ENCODE results near the gene UGT2B10.
"Not testable (repeated sequence)": the region's sequence is repeated elsewhere in the genome, so short reads cannot be mapped to it uniquely, and the experiment has no call there.

The UGT2B10 gene

DNA sequence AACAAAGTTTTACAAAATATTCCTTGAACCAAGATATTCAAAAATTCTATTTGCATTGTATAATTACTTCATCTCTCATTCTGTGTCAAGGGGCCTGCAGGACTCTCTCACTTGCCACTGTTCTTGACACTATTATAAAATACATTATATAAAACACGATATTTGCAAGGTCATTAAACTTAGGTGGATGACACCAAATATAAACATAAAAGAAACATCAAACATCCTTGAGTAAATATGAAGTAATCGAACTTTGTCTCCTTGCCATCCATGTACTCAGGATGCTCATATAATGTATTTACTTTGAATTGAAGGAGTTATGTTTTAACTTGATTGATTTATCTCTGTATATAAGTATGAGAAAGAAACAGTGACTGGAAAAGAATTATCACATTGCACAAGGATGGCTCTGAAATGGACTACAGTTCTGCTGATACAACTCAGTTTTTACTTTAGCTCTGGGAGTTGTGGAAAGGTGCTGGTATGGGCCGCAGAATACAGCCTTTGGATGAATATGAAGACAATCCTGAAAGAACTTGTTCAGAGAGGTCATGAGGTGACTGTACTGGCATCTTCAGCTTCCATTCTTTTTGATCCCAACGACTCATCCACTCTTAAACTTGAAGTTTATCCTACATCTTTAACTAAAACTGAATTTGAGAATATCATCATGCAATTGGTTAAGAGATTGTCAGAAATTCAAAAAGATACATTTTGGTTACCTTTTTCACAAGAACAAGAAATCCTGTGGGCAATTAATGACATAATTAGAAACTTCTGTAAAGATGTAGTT lies at the start of gene UGT2B10:
Gene UGT2B10, plus strand, starts transcription at position 378 of the 793 bp plus-strand sequence. Its CDS starts 26 bp downstream, at position 404.
- DNase-seq: not testable (repeated sequence)

DNA sequence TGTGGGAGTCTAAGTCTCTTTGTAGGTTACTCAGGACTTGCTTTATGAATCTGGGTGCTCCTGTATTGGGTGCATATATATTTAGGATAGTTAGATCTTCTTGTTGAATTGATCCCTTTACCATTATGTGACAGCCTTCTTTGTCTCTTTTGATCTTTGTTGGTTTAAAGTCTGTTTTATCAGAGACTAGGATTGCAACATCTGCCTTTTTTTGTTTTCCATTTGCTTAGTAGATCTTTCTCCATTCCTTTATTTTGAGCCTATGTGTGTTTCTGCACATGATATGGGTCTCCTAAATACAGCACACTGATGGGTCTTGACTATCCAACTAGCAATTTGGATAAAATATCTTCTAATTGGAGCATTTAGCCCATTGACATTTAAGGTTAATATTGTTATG lies 44.0 kb upstream of the UGT2B10 start:
- DNase-seq: not testable (repeated sequence)

DNA sequence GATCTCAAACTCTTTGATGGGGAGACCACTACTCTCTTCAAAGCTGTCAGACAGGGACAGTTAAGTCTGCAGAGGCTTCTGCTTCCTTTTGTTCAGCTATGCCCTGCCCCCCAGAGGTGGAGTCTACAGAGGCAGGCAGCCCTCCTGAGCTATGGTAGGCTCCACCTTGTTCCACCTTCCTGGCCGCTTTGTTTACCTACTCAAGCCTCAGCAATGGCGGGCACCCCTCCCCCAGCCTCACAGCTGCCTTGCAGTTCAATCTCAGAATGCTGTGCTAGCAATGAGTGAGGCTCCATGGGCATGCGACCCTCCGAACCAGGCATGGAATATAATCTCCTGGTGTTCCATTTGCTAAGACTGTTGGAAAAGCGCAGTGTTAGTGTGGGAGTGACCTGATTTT lies 42.1 kb upstream of the UGT2B10 start:
- no peak for DNase-seq

DNA sequence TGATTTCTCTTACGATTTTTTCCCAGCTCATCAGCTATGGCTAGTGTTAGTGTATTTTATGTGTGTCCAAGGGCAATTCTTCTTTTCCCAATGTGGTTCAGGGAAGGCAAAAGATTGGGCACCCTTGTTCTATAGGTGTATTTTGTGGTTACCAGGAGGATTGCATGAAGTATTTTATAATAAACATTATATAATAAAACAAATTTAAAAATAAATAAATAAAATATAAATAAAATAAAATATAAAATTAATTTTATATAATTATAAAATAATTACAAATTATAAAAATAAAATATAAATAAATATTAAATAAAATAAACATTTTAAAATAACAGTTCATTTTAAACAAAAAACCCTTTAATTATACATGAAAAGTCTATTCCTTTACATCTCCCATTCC lies 35.6 kb upstream of the UGT2B10 start:
- DNase-seq: no peak

DNA sequence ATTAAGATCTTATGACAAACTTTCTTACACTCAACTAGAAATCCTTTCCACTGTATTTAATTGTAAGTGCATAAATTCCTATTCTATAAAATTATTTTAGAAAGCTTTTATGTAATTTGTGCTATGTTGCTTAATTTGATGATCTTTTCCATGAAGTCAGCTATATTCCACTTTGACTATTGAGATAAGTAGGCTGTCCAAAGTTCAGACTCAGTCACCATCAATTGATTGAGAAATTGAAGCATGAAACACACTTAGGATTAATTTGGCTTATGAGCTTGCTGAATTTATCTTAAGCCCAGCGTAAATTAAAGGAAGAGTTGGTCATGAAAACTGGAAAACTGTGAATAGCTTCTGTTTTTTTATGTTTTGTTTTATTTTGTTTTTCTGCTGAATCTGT lies 18.7 kb upstream of the UGT2B10 start:
- DNase-seq: no peak

DNA sequence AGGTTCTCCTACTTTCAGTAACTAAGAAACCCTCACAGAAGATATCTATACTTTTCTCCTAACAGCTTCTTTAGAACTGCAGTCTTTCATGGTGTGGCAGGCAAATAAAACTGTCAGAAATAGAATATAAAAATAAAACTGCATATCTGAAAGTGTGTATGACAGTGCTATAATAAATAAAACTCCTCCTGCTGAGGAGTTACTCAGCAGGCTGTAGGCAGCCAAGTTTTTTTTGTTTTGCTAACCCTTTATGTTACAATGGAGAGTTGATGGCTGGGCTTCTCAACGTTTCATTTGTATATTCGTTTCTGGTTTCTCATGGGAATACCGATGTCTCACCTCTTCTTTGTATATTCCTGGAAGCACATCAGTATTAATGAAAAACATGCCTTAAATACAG lies 18.2 kb upstream of the UGT2B10 start:
- no peak for DNase-seq

DNA sequence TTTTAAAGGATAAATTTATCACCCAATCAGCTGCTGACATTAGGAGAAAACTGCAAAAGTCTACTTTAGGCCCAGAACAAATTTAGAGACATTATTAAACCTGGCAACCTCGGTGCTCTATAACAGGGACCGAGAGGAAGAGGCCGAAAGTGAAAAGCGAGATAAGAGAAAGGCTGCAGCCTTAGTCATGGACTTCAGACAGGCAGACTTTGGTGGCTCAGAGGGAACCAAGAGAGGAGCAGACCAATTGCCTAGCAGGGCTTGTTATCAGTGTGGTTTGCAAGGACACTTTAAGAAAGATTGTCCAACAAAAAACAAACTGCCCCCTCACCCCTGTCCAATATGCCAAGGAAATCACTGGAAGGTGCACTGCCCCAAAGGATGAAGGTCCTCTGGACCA lies 12.8 kb upstream of the UGT2B10 start:
- no peak for DNase-seq

DNA sequence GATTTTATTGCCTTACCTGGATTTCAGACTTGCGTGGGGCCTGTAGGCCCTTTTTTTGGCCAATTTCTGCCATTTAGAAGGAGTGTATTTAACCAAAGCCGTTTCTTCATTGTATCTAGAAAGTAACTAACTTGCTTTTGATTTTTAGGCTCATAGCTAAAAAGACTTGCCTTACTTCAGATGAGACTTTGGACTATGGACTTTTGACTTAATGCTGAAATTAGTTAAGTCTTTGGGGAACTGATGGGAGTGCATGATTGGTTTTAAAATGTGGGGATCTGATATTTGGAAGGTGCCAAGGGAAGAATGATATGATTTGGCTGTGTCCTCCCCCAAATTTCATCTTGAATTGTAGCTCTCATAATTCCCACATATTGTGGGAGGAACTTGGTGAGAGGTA lies 7.7 kb upstream of the UGT2B10 start:
- DNase-seq: no peak

DNA sequence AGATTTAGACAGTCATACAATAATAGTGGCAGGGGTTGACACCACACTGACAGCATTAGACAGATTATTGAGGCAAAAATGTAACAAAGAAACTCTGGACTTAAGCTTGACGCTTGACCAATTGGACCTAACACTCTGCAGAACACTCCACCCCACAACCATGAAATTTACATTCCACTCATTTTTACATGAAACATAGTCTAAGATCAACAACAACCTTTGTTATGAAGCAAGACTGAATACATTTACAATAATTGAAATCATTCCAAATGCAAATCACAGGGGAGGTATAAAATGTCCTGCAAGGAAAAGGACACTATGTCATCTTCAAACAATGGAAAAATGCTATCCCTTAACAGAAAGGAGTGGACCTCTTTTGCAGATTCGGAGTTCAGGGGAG lies 4.9 kb upstream of the UGT2B10 start:
- DNase-seq: no peak

DNA sequence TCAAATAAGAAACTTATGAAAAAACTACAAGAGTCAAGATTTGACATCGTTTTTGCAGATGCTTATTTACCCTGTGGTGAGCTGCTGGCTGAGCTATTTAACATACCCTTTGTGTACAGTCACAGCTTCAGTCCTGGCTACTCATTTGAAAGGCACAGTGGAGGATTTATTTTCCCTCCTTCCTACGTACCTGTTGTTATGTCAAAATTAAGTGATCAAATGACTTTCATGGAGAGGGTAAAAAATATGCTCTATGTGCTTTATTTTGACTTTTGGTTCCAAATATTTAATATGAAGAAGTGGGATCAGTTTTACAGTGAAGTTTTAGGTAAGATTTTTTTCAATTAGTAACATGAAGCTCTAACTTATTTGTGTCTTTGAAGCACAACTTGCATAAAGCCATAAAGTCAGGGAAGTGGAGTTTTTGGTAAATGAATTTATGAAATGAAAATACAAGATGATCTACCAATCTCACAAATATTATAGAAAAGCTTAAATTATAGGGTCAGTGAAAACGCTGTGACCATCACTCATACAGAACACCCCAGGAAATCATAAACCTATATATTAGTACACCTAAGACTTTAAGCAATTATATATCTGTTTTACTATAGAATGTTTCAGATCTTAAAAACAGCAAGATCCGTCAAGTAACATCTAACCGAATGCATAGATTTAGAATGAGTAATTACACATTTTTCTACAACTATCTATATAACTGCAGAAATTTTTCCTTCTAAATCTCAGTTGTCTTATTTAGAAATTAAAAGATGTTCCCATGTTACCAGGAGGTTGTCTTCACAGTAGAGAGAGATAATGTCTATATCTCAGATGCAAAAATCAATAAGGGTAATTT lies 844 bp downstream of the UGT2B10 start:
- not testable (repeated sequence) for DNase-seq

DNA sequence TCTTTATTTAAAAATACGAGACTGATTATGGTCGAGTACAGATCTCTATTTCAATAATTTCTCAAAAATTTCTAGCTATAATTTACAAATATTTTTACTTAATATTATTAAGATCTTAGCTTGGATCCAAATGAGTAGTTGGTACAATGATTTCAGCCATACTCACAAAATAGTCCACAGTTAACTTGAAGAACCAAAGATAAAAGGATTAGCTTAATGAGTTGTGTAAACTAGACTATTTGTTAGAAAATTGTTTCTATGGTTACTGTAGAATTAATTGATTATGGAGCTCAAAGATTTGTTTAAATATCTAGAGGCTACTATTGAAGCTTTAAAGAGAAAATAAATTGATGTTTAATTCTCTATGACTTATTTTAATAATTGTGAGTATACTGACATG lies 1.6 kb downstream of the UGT2B10 start:
- no peak for DNase-seq

DNA sequence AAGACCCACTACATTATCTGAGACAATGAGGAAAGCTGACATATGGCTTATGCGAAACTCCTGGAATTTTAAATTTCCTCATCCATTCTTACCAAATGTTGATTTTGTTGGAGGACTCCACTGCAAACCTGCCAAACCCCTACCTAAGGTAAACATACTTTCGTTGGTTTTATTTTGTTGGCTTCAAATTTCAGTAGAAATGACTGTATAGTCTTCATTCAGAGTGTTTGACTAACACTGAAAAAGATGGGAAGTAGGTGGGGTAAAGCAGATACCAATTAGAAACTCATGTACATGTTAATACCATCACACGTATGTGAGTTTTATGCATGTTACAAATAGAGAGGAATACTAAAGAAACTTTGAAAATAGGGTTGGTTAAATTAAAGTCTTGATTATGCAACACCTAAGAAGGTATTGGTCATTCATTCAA lies 2.3 kb downstream of the UGT2B10 start:
- DNase-seq: not testable (repeated sequence)

DNA sequence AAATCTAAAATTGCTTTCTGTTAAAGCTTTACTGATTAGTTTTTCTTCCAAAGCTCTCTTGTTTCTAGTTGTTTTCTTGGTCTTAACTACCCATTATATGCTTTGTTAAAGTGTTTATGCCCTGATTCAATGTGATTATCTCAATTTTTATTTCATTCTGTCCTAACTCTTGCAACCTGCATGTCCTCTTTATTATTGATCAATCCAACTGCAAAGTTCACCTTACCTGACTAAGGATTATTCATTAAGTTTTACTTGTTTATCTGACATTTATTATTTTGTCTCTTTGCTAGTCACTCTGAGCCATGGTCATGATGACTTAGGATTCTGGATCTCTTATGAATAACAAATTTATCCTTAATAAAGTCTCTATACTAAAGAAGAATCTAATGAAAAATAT lies 15.8 kb downstream of the UGT2B10 start:
- no peak for DNase-seq

DNA sequence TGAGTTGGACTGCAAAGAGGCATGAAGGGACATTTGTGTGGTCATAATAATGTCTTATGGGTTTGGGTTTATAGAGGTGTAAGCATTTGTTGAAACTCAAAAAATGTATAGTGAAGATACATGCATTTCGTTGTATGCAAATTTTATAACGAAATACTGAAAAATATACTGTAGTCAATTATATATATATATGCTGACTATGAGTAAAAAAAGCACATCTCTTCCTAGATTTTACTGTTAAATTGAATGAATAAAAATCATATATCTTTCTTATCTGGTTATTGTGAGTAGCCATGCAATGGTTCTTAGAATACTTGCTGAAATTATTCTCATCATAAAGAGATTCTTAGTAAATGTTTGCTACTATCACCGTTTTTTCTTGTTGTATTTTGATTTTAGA lies 34.5 kb downstream of the UGT2B10 start:
- DNase-seq: no peak

DNA sequence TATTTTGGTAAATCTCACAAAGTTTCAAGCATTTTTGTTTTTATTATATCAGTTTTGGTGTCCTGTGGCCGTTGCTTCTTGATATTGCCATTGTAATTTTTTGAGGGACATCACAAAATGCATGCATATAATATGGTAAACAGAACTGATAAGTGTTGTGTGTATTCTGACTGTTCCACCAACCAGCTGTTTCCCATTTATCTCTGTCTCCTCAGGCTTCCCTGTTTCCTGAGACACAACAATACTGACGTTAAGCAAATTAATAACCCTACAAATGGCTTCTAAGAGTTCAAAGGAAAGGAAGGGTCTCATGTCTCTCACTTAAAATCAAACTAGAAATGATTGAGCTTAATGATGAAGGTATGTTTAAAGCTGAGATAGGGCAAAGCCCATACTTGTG lies 40.0 kb downstream of the UGT2B10 start:
- no peak for DNase-seq

DNA sequence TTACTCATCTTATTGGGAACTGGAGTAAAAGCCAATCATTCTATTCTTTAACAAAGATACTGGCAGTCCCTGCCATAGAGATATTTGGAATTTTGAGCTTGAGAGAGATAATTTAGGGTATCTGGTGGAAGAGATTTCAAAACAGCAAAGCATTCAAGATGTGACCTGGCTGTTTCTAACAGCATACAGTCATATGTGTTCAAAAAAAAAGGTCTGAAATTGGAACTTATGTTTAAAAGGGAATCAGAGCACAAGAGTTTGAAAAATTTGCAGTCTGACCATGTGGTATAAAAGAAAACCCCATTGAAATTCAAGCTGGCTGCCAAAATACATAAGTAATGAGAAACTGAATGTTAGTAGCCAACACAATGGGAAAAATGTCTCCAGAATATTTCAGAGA lies 42.2 kb downstream of the UGT2B10 start:
- no peak for DNase-seq

DNA sequence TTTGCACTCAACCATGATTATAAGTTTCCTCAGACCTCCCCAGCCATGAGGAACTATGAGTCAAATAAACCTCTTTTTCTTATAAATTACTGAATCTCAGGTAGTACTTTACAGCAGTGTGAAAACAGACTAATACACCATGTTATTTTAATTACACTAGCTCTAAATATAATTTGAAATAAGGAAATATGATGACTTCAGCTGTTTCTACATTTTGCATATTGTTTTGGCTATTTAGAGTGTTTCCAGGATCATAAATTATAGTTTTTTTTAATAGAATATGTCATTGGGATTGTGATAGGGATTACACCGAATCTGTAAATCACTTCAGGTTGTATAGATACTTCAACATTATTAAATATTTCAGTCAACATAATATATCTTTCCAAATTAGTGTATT lies 43.9 kb downstream of the UGT2B10 start:
- DNase-seq: no peak

DNA sequence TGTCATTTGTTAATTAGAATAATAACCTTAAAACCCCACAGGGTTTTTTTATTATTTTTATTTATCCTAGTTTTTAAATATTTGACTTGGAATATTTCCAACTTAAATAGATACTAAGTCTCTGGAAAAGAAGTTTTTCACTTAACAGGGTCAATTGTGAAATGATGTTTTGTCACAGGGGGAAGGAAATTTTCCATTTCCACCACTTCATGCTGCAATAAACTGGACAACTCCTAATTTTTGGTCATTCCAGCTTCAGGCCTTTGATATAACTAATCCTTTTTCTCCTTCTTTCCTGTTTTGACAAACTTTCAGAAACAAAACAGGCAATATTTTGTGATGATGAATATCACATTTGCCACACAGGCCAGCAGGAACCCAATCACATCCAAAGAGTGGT lies 45.3 kb downstream of the UGT2B10 start:
- DNase-seq: no peak

DNA sequence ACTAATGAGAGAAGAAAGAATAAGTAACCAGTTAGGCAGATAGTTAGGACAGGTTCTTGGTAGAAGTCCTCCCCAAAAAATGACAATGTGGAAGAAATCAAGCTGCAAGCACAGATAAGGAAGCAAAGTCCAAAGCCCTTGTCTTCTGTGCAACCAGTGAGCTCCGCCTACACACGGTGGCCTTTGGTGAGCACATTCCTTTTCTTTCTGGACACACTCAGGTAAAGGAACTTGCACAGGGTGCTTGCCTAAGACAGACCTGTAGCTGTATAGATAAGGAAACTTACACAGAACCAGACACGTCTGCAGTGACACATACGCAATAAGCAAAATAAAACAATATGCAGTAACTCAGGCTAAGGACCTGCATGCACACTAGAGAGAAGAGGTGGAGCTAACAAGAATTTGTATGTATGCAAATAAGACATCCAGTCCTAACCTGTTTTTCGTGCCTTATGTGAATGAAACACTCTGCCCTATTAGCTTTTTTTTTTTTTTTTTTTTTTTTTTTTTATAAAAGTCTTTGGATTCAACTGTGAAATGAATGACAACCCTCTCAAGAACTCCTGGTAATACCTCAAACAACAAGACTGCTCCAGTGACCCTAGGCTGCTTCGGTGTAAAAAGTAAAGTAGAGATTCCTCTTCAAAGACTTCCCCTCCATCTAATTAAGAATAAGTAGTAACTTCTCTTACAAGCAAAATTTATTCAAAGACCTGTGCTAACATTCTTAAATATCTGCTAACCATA lies 48.8 kb downstream of the UGT2B10 start:
- DNase-seq: no peak

DNA sequence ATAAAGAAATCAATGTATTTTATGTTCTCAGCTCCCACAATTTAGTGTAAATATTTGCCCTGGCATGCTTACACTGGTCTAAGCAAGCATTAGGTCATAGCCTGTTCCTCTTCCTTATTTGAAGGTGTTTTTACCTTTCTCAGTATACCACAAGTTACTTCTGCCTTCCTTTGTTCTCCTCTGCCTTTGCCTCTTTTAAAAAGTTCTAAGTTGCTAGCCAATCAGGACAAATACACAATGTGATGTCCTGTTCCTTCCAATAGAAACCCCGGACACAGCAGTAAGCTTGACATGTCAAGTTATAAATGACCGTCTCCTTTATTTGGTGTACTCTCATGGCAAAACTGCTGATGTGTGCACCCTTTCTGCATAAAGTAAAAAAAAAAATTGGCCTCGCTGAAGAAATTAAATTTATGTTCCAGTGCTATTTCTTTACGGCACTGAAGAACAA lies 49.4 kb downstream of the UGT2B10 start:
- DNase-seq: no peak

DNA sequence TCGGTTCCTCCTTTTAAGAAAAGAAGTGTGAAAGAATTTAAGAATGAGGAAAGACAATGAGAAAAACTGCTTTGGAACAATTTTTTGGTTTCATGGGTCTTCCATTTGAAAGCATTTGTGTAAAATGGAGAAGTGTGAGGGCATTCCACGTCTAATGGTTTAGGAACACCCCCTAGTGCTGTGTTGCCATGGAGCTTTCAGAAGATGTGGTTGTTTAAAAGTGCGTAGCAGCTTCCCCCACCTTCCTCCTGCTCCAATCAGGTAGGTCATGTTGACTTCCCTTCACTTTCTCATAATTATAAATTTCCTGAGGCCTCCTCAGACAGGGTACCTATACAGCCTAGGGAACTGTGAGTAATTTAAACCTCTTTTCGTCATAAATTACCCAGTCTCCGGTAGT lies 50.0 kb downstream of the UGT2B10 start:
- DNase-seq: no peak

DNA sequence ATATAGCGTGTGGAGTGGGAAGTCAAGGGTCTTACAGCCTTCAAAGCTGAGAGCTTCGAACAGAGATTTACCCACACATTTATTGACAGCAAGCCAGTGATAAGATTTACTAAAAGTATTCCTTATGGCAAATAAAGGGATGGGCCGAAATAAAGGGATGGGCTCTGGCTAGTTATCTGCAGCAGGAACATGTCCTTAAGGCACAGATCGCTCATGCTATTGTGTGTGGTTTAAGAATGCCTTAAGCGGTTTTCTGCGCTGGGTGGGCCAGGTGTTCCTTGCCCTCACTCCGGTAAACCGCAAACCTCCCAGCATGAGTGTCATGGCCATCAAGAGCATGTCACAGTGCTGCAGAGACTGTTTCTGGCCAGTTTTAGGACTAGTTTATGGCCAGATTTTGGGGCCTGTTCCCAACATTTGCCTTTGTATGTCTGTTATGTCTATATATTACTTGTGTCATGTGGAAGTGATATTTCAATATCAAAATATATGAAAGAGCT lies 53.5 kb downstream of the UGT2B10 start:
- DNase-seq: no peak
